HepG2 (cell line): ENCODE results near the gene MREG. TPM values are rescaled to one million over a fixed set of nuclear protein-coding genes. Genes with fewer than 3 reads are reported as not detected.
A peak's percentile ranks its signal among the peaks of the same experiment; 100 is the strongest.

Experiments
- AGO2 ChIP-seq: fragments of 200-400 bp; formaldehyde crosslinking; optimal IDR thresholded peaks from 2 replicates; pipeline ENCODE3; 2017; ENCODE audit warnings: mild to moderate bottlenecking, low read depth, low read length, moderate library complexity
- FOXA3 ChIP-seq: IDR thresholded peaks from 2 replicates; pipeline ENCODE4 v1.6.1; 2016; ENCODE audit warnings: missing genetic modification reagents, missing compliant biosample characterization
- HOXA5 ChIP-seq: sonication (generic); formaldehyde crosslinking; IDR thresholded peaks from 2 replicates; pipeline ENCODE4 v1.4.0; 2020; ENCODE audit warnings: missing genetic modification reagents
- JUND ChIP-seq: sonication (generic); formaldehyde crosslinking; IDR thresholded peaks from 2 replicates; pipeline ENCODE4 v1.8.0; 2022; ENCODE audit warnings: mild to moderate bottlenecking, missing genetic modification reagents
- KAT2B ChIP-seq: fragments of 150-350 bp; IDR thresholded peaks from 2 replicates; pipeline ENCODE4 v1.6.1; 2014; ENCODE audit warnings: low read depth, low read length, borderline replicate concordance
- KDM2A ChIP-seq: sonication (generic); formaldehyde crosslinking; IDR thresholded peaks from 2 replicates; pipeline ENCODE4 v1.4.0; 2020; ENCODE audit warnings: low read depth, missing genetic modification reagents, borderline replicate concordance
- MAFK ChIP-seq, 2 experiments: IDR thresholded peaks in 1 of 2; conservative IDR thresholded peaks in 1 of 2; 2 replicates each; pipeline ENCODE4 v1.6.1; 2011; ENCODE audit warnings: improper control_type of control experiment in 2 of 2, low read length in 2 of 2
- MIXL1 ChIP-seq: IDR thresholded peaks from 2 replicates; pipeline ENCODE4 v1.6.1; 2016
- SETDB1 ChIP-seq: sonication (generic); formaldehyde crosslinking; IDR thresholded peaks from 2 replicates; pipeline ENCODE4 v1.5.1; 2020; ENCODE audit warnings: missing genetic modification reagents, mild to moderate bottlenecking, borderline replicate concordance
- SIX4 ChIP-seq: sonication (generic); formaldehyde crosslinking; IDR thresholded peaks from 2 replicates; pipeline ENCODE4 v1.4.0; 2020; ENCODE audit warnings: missing genetic modification reagents
- SMAD9 ChIP-seq: sonication (generic); formaldehyde crosslinking; IDR thresholded peaks from 2 replicates; pipeline ENCODE4 v1.5.1; 2020; ENCODE audit warnings: mild to moderate bottlenecking, missing genetic modification reagents
- ZNF329 ChIP-seq: sonication (generic); formaldehyde crosslinking; IDR thresholded peaks from 2 replicates; pipeline ENCODE4 v1.9.0; 2021; ENCODE audit warnings: low read depth, mild to moderate bottlenecking, missing genetic modification reagents
- ZNF878 ChIP-seq: sonication (generic); formaldehyde crosslinking; IDR thresholded peaks from 2 replicates; pipeline ENCODE4 v1.8.1; 2023; ENCODE audit warnings: mild to moderate bottlenecking, missing genetic modification reagents, moderate library complexity
- polyA plus RNA-seq, 8 experiments: library from polyadenylated mRNA; depleted of rRNA in 3 of 8; stranded (reverse) in 7 of 8; unstranded in 1 of 8; fragments of >200 nt; fragmentation: Illumina TruSeq in 4 of 8; extraction: Trizol in 4 of 8; gene quantifications; 2 replicates each; pipeline versions ENCODE4 v1.2.1 to v1.2.3, GENCODE V29; 2011 to 2016; ENCODE audit warnings: low read depth in 4 of 8, missing spikeins in 1 of 8, mixed read lengths in 1 of 8; ENCODE audit not compliant: insufficient read depth in 1 of 8
- total RNA-seq, 5 experiments: library from RNA; depleted of rRNA; stranded (reverse); fragments of >200 nt; fragmentation: Illumina TruSeq; extraction: Trizol; gene quantifications; 2 replicates each; pipeline ENCODE4 v1.2.3, GENCODE V29; 2016; ENCODE audit warnings: low read depth in 1 of 5
- TF ChIP-seq, protein P1 (sequence below): sonication (generic); formaldehyde crosslinking; IDR thresholded peaks from 2 replicates; pipeline ENCODE4 v1.5.0; 2020; ENCODE audit warnings: mild to moderate bottlenecking, missing genetic modification reagents
- TF ChIP-seq, protein P2 (sequence below): sonication (generic); formaldehyde crosslinking; IDR thresholded peaks from 2 replicates; pipeline ENCODE4 v1.5.0; 2020; ENCODE audit warnings: missing genetic modification reagents, mild to moderate bottlenecking, borderline replicate concordance
- TF ChIP-seq, protein P3 (sequence below): sonication (generic); formaldehyde crosslinking; IDR thresholded peaks from 2 replicates; pipeline ENCODE4 v1.5.1; 2020; ENCODE audit warnings: missing genetic modification reagents, mild to moderate bottlenecking, borderline replicate concordance
- TF ChIP-seq, protein P4 (sequence below), 2 experiments: IDR thresholded peaks; 2 replicates each; pipeline ENCODE4 v1.6.1; 2011 to 2012; ENCODE audit warnings: low read length in 2 of 2, borderline replicate concordance in 1 of 2, low read depth in 1 of 2, mild to moderate bottlenecking in 1 of 2, moderate library complexity in 1 of 2
- TF ChIP-seq, protein P5 (sequence below): sonication (generic); formaldehyde crosslinking; IDR thresholded peaks from 2 replicates; pipeline ENCODE4 v1.4.0; 2020; ENCODE audit warnings: missing genetic modification reagents

Gene MREG
- total and polyA plus RNA-seq, 2 of the 13 experiments (the other 11 are each of a cell fraction or from before 2014, with no cell fraction given) = 7.5 to 23.3 TPM

DNA sequence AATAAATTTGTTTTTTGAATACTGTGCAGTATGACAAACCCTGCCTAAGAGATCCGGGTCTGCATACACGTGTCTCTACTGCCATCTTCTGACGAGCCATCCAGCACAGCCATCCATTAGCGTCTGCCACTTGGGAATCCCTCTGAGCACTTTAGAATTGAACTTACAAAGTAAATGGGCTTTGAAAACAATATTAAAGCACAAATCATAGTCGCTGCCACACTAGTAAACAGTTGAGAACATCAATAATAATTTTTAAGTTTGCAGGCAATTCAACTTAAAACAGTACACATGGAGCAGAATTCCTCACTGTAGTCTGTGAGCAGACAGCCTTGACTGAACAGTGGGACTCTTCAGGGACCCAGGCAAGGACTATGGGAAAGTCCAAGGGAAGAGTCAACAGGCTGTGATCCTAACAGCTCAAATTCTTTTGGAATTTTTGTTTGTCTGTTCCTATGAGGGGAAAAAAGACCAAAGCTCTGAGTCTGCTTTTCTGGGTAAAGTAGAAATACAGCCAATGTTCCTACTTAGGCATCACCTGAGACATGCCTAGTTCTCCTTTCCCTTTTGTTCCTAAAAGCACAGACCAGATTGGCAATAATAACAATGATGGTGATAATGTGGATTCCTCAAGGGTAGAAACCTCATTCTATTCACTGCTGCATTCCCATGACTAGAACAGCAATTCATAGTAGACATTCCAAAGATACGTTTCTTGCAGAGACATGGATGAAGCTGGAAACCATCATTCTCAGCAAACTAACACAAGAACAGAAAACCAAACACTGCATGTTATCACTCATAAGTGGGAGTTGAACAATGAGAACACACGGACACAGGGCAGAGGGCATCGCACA lies 92.9 kb downstream of the MREG start (continued):
- TF ChIP-seq, protein P1, sequence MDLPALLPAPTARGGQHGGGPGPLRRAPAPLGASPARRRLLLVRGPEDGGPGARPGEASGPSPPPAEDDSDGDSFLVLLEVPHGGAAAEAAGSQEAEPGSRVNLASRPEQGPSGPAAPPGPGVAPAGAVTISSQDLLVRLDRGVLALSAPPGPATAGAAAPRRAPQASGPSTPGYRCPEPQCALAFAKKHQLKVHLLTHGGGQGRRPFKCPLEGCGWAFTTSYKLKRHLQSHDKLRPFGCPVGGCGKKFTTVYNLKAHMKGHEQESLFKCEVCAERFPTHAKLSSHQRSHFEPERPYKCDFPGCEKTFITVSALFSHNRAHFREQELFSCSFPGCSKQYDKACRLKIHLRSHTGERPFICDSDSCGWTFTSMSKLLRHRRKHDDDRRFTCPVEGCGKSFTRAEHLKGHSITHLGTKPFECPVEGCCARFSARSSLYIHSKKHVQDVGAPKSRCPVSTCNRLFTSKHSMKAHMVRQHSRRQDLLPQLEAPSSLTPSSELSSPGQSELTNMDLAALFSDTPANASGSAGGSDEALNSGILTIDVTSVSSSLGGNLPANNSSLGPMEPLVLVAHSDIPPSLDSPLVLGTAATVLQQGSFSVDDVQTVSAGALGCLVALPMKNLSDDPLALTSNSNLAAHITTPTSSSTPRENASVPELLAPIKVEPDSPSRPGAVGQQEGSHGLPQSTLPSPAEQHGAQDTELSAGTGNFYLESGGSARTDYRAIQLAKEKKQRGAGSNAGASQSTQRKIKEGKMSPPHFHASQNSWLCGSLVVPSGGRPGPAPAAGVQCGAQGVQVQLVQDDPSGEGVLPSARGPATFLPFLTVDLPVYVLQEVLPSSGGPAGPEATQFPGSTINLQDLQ (CRISPR knock-in tag) = no peak
- TF ChIP-seq ZNF878 (no peak), SMAD9 (CRISPR knock-in tag) (no peak), KDM2A (0 out of 2 replicates have a peak, but pooled peaks have one; percentile 26), KAT2B (no peak), FOXA3 (CRISPR knock-in tag) (peak; percentile 52), ZNF329 (CRISPR knock-in tag) (no peak), HOXA5 (CRISPR knock-in tag) (peak; percentile 72; the same call in 1 of the 2 replicates), SIX4 (no peak), JUND (CRISPR knock-in tag) (no peak), MAFK (conservative IDR thresholded peaks at IDR 0.05 in 1 of 2, IDR thresholded peaks at IDR 0.05 in 1 of 2; ENCODE audit: low read length in 2 of 2) (no peak; a peak in 1 of 4 replicates), MIXL1 (CRISPR knock-in tag) (0 out of 2 replicates have a peak, but pooled peaks have one; percentile 49), SETDB1 (CRISPR knock-in tag) (no peak), AGO2 (no peak)
- TF ChIP-seq, protein P2, sequence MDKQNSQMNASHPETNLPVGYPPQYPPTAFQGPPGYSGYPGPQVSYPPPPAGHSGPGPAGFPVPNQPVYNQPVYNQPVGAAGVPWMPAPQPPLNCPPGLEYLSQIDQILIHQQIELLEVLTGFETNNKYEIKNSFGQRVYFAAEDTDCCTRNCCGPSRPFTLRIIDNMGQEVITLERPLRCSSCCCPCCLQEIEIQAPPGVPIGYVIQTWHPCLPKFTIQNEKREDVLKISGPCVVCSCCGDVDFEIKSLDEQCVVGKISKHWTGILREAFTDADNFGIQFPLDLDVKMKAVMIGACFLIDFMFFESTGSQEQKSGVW (CRISPR knock-in tag) = no peak
- TF ChIP-seq, protein P3, sequence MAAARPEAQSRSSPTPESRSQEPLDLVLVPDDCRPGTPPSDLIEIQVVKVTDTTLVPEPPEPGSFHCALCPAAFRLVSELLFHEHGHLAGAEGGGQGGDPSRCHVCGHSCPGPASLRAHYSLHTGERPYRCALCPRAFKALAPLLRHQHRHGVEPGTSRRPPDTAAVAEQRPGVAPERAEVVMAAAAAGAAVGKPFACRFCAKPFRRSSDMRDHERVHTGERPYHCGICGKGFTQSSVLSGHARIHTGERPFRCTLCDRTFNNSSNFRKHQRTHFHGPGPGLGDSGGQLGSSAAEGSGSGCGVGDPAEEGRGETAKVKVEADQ (CRISPR knock-in tag) = no peak
- TF ChIP-seq, protein P4, sequence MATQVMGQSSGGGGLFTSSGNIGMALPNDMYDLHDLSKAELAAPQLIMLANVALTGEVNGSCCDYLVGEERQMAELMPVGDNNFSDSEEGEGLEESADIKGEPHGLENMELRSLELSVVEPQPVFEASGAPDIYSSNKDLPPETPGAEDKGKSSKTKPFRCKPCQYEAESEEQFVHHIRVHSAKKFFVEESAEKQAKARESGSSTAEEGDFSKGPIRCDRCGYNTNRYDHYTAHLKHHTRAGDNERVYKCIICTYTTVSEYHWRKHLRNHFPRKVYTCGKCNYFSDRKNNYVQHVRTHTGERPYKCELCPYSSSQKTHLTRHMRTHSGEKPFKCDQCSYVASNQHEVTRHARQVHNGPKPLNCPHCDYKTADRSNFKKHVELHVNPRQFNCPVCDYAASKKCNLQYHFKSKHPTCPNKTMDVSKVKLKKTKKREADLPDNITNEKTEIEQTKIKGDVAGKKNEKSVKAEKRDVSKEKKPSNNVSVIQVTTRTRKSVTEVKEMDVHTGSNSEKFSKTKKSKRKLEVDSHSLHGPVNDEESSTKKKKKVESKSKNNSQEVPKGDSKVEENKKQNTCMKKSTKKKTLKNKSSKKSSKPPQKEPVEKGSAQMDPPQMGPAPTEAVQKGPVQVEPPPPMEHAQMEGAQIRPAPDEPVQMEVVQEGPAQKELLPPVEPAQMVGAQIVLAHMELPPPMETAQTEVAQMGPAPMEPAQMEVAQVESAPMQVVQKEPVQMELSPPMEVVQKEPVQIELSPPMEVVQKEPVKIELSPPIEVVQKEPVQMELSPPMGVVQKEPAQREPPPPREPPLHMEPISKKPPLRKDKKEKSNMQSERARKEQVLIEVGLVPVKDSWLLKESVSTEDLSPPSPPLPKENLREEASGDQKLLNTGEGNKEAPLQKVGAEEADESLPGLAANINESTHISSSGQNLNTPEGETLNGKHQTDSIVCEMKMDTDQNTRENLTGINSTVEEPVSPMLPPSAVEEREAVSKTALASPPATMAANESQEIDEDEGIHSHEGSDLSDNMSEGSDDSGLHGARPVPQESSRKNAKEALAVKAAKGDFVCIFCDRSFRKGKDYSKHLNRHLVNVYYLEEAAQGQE (IDR thresholded peaks at IDR 0.05; ENCODE audit: borderline replicate concordance in 1 of 2, low read depth in 1 of 2, low read length in 2 of 2) = no peak
- TF ChIP-seq, protein P5, sequence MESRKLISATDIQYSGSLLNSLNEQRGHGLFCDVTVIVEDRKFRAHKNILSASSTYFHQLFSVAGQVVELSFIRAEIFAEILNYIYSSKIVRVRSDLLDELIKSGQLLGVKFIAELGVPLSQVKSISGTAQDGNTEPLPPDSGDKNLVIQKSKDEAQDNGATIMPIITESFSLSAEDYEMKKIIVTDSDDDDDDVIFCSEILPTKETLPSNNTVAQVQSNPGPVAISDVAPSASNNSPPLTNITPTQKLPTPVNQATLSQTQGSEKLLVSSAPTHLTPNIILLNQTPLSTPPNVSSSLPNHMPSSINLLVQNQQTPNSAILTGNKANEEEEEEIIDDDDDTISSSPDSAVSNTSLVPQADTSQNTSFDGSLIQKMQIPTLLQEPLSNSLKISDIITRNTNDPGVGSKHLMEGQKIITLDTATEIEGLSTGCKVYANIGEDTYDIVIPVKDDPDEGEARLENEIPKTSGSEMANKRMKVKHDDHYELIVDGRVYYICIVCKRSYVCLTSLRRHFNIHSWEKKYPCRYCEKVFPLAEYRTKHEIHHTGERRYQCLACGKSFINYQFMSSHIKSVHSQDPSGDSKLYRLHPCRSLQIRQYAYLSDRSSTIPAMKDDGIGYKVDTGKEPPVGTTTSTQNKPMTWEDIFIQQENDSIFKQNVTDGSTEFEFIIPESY = 0 out of 2 replicates have a peak, but pooled peaks have one; percentile 32
